ENCODE measurements around the gene HS6ST3. TPM values are rescaled to one million over a fixed set of nuclear protein-coding genes. Genes with fewer than 3 reads are reported as not detected.

Gene HS6ST3
- total RNA-seq, 2 experiments from 2014 or later: not detected

- no peaks in the 10 kb centered on the region for H3K36me3 Mint-ChIP-seq (ENCODE audit: low read depth)
- no peaks in the 10 kb centered on the region for H3K27me3 Mint-ChIP-seq
- POLR2A ChIA-PET: no interaction called here
- no peaks in the 10 kb centered on the region for H3K4me1 Mint-ChIP-seq (ENCODE audit: low read depth)
- ATAC-seq (no peak), DNase-seq (no peak)
- H3K27ac Mint-ChIP-seq: no peak overlapping the region
- CTCF ChIA-PET: no interaction called here
- H3K9me3 Mint-ChIP-seq: peaks cover 5% of the 10 kb centered on the region
- no peak overlapping the region for H3K4me3 Mint-ChIP-seq
- intact Hi-C loops (cut with micrococcal nuclease): no loop called here
- TF ChIP-seq, protein P1, sequence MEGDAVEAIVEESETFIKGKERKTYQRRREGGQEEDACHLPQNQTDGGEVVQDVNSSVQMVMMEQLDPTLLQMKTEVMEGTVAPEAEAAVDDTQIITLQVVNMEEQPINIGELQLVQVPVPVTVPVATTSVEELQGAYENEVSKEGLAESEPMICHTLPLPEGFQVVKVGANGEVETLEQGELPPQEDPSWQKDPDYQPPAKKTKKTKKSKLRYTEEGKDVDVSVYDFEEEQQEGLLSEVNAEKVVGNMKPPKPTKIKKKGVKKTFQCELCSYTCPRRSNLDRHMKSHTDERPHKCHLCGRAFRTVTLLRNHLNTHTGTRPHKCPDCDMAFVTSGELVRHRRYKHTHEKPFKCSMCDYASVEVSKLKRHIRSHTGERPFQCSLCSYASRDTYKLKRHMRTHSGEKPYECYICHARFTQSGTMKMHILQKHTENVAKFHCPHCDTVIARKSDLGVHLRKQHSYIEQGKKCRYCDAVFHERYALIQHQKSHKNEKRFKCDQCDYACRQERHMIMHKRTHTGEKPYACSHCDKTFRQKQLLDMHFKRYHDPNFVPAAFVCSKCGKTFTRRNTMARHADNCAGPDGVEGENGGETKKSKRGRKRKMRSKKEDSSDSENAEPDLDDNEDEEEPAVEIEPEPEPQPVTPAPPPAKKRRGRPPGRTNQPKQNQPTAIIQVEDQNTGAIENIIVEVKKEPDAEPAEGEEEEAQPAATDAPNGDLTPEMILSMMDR (IDR thresholded peaks at IDR 0.05): no peak
Measured at GRCh38 chr13:96690998-96691397, 601.1 kb downstream of the HS6ST3 start.

- Mint-ChIP-seq H3K4me1 (ENCODE audit: low read depth) (no peaks in the 10 kb centered on the region), H3K9me3 (peaks cover 11% of the 10 kb centered on the region), H3K4me3 (no peak overlapping the region), H3K27ac (no peak overlapping the region), H3K27me3 (no peaks in the 10 kb centered on the region), H3K36me3 (ENCODE audit: low read depth) (no peaks in the 10 kb centered on the region)
- ATAC-seq: no peak
- POLR2A ChIA-PET: no interaction called here
- intact Hi-C loops (cut with micrococcal nuclease): no loop called here
- TF ChIP-seq, protein P1 (IDR thresholded peaks at IDR 0.05): no peak
- CTCF ChIA-PET: no interaction called here
- no peak for DNase-seq
Measured at GRCh38 chr13:96696389-96696900, 606.5 kb downstream of the HS6ST3 start.

GRCh38 chr13:96700657-96701056 is 610.8 kb downstream of the HS6ST3 start:
- no peak overlapping the region for H3K27ac Mint-ChIP-seq
- H3K4me3 Mint-ChIP-seq: no peak overlapping the region
- DNase-seq: no peak
- no peaks in the 10 kb centered on the region for H3K36me3 Mint-ChIP-seq (ENCODE audit: low read depth)
- TF ChIP-seq, protein P1 (IDR thresholded peaks at IDR 0.05): no peak
- H3K9me3 Mint-ChIP-seq: peaks cover 12% of the 10 kb centered on the region
- H3K4me1 Mint-ChIP-seq (ENCODE audit: low read depth): no peaks in the 10 kb centered on the region
- ATAC-seq: no peak
- intact Hi-C loops (cut with micrococcal nuclease): no loop called here
- POLR2A ChIA-PET: interaction anchor here (0.6 kb wide), 1 partner anchor 160 kb away, joined by 3 read pairs; no protein-coding TSS in a partner anchor
- H3K27me3 Mint-ChIP-seq: no peaks in the 10 kb centered on the region
- CTCF ChIA-PET: no interaction called here

DNA sequence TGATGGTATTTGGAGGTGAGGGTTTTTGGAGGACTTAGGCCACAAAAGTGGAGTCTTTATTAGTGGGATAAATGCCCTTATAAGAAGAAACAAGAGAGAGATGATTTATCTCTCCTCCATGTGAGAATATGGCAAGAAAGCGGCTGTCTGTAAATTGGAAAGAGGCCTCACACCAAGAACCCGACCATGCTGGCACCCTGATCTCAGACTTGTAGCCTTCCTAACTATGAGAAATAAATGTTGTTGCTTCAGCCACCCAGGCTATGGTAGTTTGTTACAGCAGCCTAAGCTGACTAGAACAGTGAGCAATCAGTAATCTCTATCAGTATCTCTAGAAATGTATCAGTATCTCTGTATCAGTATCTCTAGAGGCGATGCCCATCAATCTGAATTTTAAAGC is 617.2 kb downstream of the HS6ST3 start:
- H3K4me3 Mint-ChIP-seq: no peak overlapping the region
- TF ChIP-seq, protein P1 (IDR thresholded peaks at IDR 0.05): no peak
- H3K27ac Mint-ChIP-seq: no peak overlapping the region
- ChIA-PET CTCF (no interaction called here), POLR2A (no interaction called here)
- H3K4me1 Mint-ChIP-seq (ENCODE audit: low read depth): no peaks in the 10 kb centered on the region
- ATAC-seq: no peak
- no peak for DNase-seq
- intact Hi-C loops (cut with micrococcal nuclease): no loop called here
- no peaks in the 10 kb centered on the region for H3K36me3 Mint-ChIP-seq (ENCODE audit: low read depth)
- H3K27me3 Mint-ChIP-seq: no peaks in the 10 kb centered on the region
- H3K9me3 Mint-ChIP-seq: peaks cover 6% of the 10 kb centered on the region

DNA sequence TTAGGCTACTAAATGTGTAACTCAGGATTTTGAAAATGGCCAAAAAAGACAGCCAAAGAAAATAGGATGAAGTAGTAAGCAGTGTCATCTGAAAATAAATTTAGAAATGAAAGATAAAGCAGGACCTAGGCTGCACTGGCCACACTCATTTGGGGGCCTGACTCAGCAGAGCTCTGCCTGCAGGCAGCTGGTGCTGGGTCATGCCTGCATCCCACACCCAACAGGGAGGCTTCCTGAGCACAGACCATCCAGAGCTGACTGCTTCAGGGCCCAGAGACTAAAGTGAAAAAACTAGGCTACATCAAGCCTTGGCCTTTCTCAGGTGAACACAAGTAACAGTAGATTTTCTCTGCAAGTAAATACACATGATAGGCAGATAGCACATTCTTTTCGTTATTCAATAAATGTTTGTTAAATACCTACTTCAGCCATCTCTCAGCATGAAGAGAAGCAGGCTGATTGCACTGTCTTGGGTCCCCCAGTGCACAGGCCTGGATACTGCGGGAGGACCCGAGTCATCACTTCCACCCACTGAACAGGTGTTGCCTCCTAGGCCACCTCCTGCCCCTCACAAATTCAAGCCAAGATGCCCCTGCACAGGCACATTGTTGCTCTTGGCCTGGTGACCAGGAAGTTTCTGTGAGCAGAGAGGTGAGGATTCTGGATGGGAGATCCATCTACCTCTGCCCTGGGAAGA is 620.4 kb downstream of the HS6ST3 start:
- intact Hi-C loops (cut with micrococcal nuclease): no loop called here
- no peak for ATAC-seq
- DNase-seq: no peak
- TF ChIP-seq, protein P1 (IDR thresholded peaks at IDR 0.05): no peak
- no peaks in the 10 kb centered on the region for H3K9me3 Mint-ChIP-seq
- ChIA-PET POLR2A (no interaction called here), CTCF (no interaction called here)
- no peaks in the 10 kb centered on the region for H3K4me1 Mint-ChIP-seq (ENCODE audit: low read depth)
- no peak overlapping the region for H3K4me3 Mint-ChIP-seq
- no peaks in the 10 kb centered on the region for H3K36me3 Mint-ChIP-seq (ENCODE audit: low read depth)
- H3K27ac Mint-ChIP-seq: no peak overlapping the region
- H3K27me3 Mint-ChIP-seq: no peaks in the 10 kb centered on the region
